Stimulated activated CD4-positive, alpha-beta T cell treated with anti-CD3 and anti-CD28 coated beads, Interleukin-1b, Interleukin-23, amount 100 ng/mL, for 1 hour (primary cell): Measurements from ENCODE around the gene NDST1.

ENCODE experiments used
- DNase-seq, 2 donors: peaks; one replicate each; pipeline ENCODE4 v3.0.0-alpha.2; 2020; ENCODE audit warnings: low read depth in 2 of 2

Gene NDST1

DNA sequence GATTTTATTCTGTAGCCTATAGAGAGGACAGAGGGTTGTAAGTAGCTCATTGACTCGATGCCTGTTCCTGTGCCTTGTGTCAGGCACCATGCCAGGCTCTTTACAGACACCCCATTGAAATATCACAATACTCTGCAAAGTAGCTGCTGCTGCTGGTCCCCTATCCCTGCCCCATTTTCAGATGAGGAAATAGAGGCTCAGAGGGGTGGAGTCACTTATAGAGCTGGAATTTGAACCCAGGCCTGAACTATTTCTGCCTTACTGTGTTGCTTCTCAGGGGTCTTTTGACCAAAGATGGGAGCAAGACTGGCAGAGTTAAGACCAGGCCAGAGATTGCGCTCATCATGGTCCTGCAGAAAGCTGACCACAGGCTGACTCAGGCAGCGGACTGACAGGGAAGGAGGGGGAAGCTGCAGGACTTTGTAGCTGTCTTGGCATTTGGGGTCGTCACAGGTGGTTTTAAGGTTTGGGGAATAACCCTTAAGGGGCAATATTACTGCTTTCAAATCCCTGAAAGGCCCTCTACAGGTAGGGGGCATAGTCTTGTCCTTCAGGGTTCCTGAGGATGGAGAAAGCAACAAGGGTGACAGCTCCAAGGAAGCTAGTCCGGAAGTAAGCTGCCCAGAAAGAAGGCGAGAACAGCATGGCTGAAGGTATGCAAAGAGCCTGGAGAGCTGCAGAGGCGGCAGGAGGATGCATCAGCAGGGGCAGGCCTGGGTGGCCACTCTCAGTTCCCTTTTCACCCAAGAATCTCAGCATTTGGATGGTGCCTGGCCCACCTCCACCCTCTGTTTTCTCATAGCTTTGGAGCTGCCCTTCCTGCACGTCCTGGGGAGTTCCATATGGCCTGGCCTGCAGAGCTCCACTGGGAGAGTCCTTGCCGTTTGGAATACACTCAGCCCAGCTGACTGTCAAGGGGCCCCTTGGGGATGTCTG lies 18.3 kb upstream of the NDST1 start:
- DNase-seq: no peak

- DNase-seq: no peak
Measured at GRCh38 chr5:150490296-150490669, 17.6 kb upstream of the NDST1 start.

- no peak for DNase-seq
Measured at GRCh38 chr5:150490754-150491153, 17.2 kb upstream of the NDST1 start.

DNA sequence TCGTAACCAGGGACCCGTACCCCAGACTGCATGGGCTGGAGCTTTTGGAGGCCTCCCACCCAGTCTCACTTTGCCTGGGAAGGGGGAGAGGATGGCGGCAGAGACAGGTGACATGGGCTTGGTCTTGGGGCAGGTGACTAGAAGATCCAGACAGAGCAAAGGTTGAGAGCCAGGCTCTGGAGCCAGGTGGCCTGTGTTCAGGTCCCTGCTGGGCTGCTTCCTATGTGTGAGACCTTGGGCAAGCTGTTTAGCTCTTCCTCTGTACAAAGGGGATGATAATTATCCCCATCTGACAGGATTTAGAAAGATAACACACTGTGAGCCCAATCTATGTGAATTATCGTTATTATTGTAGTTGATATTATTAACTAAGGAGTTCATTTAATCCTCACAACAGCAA lies 16.1 kb upstream of the NDST1 start:
- no peak for DNase-seq

GRCh38 chr5:150492621-150493020 lies 15.3 kb upstream of the NDST1 start:
- no peak for DNase-seq

DNA sequence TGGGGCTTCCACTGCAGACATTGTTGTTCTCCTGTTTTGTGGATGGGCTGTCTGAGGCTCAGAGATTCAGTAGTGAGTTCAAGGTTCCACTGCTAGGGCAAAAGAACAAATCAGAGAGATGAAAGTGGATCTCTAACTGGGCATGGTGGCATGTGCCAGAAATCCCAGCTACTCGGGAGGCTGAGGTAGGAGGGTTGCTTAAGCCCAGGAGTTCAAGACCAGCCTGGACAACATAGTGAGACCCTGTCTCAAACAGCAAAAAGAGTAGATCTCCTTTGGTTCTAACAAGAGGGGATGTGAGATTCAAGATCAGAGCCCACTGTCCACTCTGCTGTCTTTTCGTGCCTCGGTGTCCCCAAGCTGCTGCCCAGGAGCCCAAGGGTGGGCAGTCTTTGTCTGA lies 11.8 kb upstream of the NDST1 start:
- DNase-seq: no peak

DNA sequence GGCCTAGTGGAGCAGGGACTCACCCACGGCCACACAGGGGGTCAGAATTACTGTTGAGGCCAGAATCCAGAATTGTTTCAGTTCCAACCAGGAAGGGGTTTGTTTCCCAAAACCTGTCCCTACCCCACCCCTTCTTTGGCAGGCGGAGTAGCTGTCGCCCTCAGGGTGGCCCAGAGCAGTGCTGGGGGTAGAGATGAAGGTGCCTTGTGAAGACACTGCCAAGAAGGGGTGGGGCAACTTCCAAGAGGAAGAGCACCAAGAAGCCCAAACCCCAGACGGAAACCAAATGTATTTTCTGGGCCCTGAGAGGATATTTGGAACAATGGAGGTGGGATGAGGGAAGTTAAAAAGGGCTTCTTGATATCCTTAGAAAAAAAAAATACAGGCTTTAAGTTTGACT lies 11.4 kb upstream of the NDST1 start:
- DNase-seq: no peak

DNA sequence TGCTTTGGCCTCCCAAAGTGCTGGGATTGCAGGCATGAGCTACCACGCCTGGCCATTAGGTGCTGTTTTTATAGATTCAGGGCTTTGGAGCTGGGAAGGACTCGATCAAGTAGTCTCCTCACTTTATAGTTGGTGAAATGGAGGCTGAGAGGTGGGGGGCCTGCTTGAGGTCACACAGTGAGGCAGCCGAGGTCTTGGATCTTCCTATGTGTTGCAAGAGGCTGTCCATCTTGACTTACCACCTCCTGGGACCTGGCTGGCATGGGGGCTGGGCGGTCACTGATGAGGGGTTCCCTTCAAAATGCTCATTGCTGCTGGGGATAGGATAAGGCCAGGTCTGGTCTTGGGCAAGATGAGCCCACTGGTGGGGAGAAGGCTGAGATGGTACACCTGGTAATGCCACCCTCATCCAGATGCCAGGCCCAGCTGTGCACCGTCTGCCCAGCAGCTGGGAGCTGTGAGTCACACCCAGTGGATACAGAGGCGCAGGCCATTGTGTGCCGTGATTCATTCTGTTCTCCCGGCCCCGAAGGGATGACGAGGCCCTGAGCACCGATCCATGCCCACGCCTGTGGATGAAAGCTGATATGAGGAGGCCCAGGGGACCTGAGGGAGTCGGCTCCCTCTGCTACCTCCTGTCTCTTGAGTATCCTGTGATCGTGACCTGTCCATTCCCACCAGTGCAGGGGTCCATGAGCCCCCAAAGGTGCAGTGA lies 10.5 kb upstream of the NDST1 start:
- no peak for DNase-seq

- no peak for DNase-seq
Measured at GRCh38 chr5:150497989-150498317, 10.0 kb upstream of the NDST1 start.

- no peak for DNase-seq
Measured at GRCh38 chr5:150498501-150498900, 9.4 kb upstream of the NDST1 start.

GRCh38 chr5:150498971-150499370 lies 9.0 kb upstream of the NDST1 start:
- DNase-seq: no peak

- no peak for DNase-seq
Measured at GRCh38 chr5:150499437-150499956, 8.4 kb upstream of the NDST1 start.

GRCh38 chr5:150500328-150500841 lies 7.5 kb upstream of the NDST1 start:
- DNase-seq: no peak

DNA sequence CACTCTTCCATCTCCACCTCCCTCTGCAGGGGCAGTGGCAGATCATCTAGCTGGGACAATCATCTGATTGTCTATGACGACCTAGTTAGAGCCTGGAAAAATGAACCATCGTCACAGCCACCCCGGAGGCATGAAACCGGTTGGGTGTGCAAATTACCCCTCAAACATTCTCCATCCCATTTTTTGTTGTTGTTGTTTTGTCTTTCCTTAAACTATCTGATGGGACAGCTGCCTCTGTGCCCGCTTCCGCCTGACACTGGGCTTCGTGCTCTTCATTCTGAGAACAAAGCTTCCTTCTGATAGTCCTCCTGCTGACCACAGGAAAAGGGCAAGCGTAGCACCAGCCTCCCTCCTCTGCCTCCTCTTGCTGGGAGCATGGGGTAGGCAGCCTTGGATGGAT lies 7.0 kb upstream of the NDST1 start:
- DNase-seq: no peak

- no peak for DNase-seq
Measured at GRCh38 chr5:150502106-150502505, 5.8 kb upstream of the NDST1 start.

GRCh38 chr5:150502847-150503246 lies 5.1 kb upstream of the NDST1 start:
- DNase-seq: no peak

- no peak for DNase-seq
Measured at GRCh38 chr5:150503386-150503785, 4.5 kb upstream of the NDST1 start.

DNA sequence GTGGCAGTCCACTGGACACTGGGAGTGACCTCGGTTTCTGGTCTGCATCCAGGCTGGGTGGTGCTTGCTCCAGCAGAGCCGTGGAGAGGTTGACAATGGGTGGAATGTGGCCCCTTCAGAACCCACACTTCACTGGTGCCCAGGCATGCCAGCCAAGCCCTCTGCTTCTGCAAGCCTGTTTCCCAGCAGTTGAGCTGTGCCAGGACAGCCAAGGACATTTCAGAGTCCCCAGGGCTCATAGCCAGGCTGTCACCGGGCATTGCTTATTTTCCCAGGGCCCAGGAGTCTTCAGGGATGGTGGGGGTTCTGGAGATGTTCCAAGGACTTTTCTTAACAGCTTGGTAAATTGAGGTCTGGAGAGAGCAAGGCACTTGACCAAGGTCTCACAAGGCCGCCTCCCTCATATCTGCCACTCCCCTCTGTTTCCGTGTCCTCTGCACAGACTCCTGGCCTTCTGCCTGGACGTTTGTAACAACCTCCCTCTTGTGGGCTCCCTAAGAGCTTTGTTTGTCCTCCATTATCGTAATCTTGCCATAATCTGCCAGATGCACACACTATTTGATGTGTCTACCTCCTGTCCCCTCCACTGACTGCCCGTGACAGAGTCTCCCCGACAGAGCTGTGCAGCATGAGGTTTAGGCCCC lies 3.8 kb upstream of the NDST1 start:
- DNase-seq: no peak

DNA sequence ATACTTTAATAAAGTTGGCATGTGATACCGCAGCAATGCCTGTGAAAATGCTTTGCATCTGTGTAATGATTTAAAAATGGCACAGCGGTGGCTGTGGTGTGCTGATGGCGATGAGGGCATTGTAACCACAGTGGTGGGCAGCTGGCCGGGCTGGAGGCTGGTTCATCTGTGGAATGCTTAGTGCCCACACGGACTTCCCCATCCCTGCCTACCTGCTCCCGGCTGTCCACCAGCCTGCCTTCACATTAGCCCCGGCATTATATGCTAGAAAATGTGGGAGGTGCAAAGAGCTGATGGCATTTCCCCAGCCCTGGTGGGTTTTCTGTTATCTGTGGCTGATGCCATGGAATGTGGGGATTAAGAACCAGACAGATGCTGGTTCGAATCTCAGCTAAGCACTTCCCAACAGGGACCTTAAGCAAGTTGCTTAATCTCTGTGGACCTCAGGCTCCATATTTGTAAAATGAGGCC lies 2.9 kb upstream of the NDST1 start:
- no peak for DNase-seq

DNA sequence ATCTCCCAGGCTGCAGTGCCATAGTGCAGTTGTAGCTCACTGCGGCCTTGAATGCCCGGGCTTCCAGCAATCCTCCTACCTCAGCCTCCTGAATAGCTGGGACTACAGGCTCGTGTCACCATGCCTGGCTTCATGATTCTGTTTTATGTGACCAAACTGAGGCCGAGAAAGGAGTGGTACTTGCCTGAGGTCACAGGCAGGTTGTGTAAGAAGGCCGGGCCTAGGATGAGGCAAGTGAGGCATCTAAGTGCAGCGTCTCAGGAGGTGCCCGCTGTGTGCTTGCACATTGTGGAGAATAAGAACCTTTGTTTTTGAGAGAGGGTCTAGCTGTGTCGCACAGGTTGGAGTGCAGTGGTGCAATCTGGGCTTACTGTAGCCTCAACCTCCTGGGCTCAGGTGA lies 2.1 kb upstream of the NDST1 start:
- no peak for DNase-seq

DNA sequence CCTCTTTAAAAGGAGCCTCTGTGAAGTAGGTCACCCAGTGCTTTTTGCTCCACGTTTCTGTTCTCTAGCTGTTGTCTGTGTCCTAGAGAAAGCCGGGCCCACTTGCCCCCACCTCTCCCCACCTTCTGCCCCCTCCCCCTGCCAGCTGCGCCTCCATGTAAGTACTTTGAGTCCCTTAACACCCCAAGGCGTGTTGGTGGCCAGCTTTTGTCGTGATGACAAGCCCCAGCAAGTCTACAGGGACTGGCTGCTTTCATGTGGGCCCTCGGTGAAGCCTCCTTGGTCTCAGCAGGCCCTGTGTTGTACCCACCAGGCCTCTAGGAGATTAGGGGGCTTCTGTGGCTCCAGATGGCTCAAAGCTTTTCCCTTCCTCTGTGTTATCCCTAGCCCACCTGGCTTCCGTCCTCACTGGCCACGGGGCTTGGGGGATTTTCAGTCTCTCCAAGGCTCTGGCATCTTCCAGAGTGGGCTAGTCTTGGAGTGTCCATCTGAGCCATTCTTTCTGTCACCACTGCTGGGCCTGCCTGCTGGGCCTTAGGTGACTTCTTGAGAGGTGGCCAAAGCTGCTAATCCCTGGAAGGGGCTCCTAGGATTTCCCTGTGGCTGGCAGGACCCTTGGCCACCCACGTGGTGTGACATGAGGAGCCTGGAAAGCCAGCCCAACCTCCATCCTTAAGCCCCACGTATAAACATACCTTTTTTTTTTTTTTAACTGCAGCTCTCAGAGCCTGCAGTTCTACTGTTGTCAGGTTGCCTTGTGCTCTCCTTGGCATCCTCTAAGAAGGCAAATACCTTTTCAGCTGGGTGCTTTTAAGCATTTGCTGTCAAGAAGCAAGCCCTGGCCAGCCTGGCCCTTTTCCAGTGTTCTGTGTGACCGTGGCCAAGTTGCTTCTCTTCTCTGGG lies 1.1 kb upstream of the NDST1 start:
- no peak for DNase-seq
